Astrocyte of the spinal cord (primary cell): ENCODE results near the gene CPT2.

Experiments used
- DNase-seq: peaks from one replicate; pipeline ENCODE4 v3.0.0; 2011; ENCODE audit warnings: low read depth, low spot score
- H3K4me3 ChIP-seq: 2 replicates; pipeline ENCODE4 v1.5.1; 2011; ENCODE audit warnings: low read depth, mild to moderate bottlenecking, low read length, moderate library complexity
- in situ Hi-C: cut with HindIII; loops from 2 replicates; pipeline ENCODE4 v1.10.0; 2017; ENCODE audit warnings: low sequenced_read_pairs
- TF ChIP-seq, protein P1 (sequence below): IDR thresholded peaks from 2 replicates; pipeline ENCODE4 v1.5.1; 2012; ENCODE audit warnings: low read depth, mild to moderate bottlenecking, low read length, inconsistent platforms

The CPT2 gene

GRCh38 chr1:53210954-53211353 is 14.3 kb downstream of the CPT2 start:
- DNase-seq: no peak
- in situ Hi-C loops: no loop called here
- TF ChIP-seq, protein P1, sequence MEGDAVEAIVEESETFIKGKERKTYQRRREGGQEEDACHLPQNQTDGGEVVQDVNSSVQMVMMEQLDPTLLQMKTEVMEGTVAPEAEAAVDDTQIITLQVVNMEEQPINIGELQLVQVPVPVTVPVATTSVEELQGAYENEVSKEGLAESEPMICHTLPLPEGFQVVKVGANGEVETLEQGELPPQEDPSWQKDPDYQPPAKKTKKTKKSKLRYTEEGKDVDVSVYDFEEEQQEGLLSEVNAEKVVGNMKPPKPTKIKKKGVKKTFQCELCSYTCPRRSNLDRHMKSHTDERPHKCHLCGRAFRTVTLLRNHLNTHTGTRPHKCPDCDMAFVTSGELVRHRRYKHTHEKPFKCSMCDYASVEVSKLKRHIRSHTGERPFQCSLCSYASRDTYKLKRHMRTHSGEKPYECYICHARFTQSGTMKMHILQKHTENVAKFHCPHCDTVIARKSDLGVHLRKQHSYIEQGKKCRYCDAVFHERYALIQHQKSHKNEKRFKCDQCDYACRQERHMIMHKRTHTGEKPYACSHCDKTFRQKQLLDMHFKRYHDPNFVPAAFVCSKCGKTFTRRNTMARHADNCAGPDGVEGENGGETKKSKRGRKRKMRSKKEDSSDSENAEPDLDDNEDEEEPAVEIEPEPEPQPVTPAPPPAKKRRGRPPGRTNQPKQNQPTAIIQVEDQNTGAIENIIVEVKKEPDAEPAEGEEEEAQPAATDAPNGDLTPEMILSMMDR: no peak
- H3K4me3 ChIP-seq: no peak overlapping the region

DNA sequence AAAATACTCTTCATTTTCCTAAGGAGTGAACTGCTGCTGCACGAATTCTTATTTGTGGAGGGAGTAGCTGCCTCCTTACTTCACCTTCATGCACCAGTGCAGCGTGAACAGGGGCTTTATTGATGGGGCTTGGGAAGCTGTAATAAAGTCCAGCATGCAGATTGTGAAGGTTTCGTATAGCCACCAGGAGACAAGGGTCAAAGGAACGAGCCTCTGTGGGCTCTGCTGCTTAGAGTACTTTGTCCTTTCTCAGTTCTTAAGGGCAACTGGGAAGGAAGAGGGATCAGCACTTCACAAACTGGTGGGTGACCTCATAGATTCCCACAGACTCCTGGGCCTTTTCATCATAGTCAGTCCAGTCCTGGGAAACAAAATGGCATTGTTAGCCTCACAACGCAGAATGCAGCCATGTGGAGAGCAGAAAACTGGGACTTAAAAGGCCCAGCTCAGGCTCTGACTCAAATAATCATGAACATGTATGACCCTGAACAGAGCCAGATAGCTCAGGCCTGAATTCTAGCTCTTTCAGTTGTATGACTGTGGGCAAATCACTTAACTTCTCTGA is 17.8 kb downstream of the CPT2 start:
- H3K4me3 ChIP-seq: no peak overlapping the region
- in situ Hi-C loops: no loop called here
- TF ChIP-seq, protein P1: no peak
- no peak for DNase-seq

- in situ Hi-C loops: no loop called here
- TF ChIP-seq, protein P1: no peak
- DNase-seq: no peak
Measured at GRCh38 chr1:53218201-53218600, 21.6 kb downstream of the CPT2 start.

GRCh38 chr1:53219711-53220110 is 23.1 kb downstream of the CPT2 start:
- in situ Hi-C loops: no loop called here
- DNase-seq: no peak
- TF ChIP-seq, protein P1: no peak
- H3K4me3 ChIP-seq: peak overlapping the region; percentile 91

More at GRCh38 chr1:53218201-53218600, 21.6 kb downstream of the CPT2 start:
- H3K4me3 ChIP-seq: no peak overlapping the region

GRCh38 chr1:53220171-53220961 is 23.7 kb downstream of the CPT2 start, which contains the start of gene CZIB:
Gene CZIB (minus strand): TSS chr1:53220634. CDS start chr1:53220575, 59 bp downstream.
- TF ChIP-seq, protein P1: no peak
- H3K4me3 ChIP-seq: peak within 1 kb of the TSS; percentile 91
- in situ Hi-C loops: no loop called here

GRCh38 chr1:53220962-53221286 is 24.3 kb downstream of the CPT2 start:
- in situ Hi-C loops: no loop called here
- H3K4me3 ChIP-seq: peak overlapping the region; percentile 91
- TF ChIP-seq, protein P1: no peak
- no peak for DNase-seq

More at GRCh38 chr1:53220171-53220961, 23.7 kb downstream of the CPT2 start, which contains the start of gene CZIB:
- peak; percentile 92 for DNase-seq
